ENCODE measurements around the gene SLC1A2.

DNA sequence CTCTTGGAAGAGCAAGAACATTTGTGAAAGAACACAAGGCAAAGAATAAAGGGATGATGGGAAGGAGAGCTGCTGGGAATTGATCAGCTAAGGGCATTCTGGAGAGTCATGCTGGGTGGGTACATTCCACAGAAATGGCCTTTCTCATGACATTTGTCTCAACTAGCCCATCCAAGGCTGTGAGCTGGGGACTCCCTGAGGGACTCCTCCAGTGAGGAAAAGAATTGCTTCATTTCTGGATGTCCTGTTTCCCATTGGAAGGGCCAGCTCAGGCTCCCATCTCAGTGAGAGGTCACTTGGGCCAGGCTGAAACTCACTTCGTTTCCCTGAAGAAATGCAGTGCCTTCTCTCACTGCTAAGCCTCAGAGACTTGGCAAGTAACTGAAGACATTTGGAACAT, 173.6 kb downstream of the SLC1A2 start:
- TF ChIP-seq, protein P1, sequence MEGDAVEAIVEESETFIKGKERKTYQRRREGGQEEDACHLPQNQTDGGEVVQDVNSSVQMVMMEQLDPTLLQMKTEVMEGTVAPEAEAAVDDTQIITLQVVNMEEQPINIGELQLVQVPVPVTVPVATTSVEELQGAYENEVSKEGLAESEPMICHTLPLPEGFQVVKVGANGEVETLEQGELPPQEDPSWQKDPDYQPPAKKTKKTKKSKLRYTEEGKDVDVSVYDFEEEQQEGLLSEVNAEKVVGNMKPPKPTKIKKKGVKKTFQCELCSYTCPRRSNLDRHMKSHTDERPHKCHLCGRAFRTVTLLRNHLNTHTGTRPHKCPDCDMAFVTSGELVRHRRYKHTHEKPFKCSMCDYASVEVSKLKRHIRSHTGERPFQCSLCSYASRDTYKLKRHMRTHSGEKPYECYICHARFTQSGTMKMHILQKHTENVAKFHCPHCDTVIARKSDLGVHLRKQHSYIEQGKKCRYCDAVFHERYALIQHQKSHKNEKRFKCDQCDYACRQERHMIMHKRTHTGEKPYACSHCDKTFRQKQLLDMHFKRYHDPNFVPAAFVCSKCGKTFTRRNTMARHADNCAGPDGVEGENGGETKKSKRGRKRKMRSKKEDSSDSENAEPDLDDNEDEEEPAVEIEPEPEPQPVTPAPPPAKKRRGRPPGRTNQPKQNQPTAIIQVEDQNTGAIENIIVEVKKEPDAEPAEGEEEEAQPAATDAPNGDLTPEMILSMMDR (conservative IDR thresholded peaks at IDR 0.05; ENCODE audit: low read length): no peak
- TF ChIP-seq EZH2phosphoT487 (IDR thresholded peaks at IDR 0.05; ENCODE audit: borderline replicate concordance): no peak

Data from Loucy (cell line).